Islet of Langerhans (tissue), 1 donor: Measurements from ENCODE around the gene ZC3H7B.

ENCODE experiments used
- FAIRE-seq: peaks from one replicate; lab custom pipeline; 2011; peaks lifted over from hg19 to GRCh38; lab: Jason Lieb, UNC

ZC3H7B gene

GRCh38 chr22:41332217-41332939 is 31.1 kb downstream of the ZC3H7B start:
- FAIRE-seq: no peak

- no peak for FAIRE-seq
These were observed 32.5 kb downstream of the ZC3H7B start for GRCh38 chr22:41333806-41334205.

- no peak for FAIRE-seq
These were observed 32.9 kb downstream of the ZC3H7B start for GRCh38 chr22:41334215-41334614.

GRCh38 chr22:41334951-41335635 is 33.8 kb downstream of the ZC3H7B start:
- no peak for FAIRE-seq

GRCh38 chr22:41338614-41339212 is 37.4 kb downstream of the ZC3H7B start:
- no peak for FAIRE-seq

GRCh38 chr22:41339823-41340222 is 38.5 kb downstream of the ZC3H7B start:
- no peak for FAIRE-seq

- no peak for FAIRE-seq
These were observed 39.0 kb downstream of the ZC3H7B start for GRCh38 chr22:41340357-41340756.

- FAIRE-seq: no peak
These were observed 39.7 kb downstream of the ZC3H7B start for GRCh38 chr22:41341012-41341411.

- FAIRE-seq: no peak
These were observed 40.7 kb downstream of the ZC3H7B start for GRCh38 chr22:41341990-41342389.

GRCh38 chr22:41343300-41343699 is 42.0 kb downstream of the ZC3H7B start:
- FAIRE-seq: no peak

GRCh38 chr22:41343717-41344116 is 42.4 kb downstream of the ZC3H7B start:
- FAIRE-seq: no peak

- no peak for FAIRE-seq
These were observed 43.0 kb downstream of the ZC3H7B start for GRCh38 chr22:41344189-41344788.

GRCh38 chr22:41345807-41346335 is 44.5 kb downstream of the ZC3H7B start:
- FAIRE-seq: no peak

GRCh38 chr22:41347066-41347859 is 45.9 kb downstream of the ZC3H7B start:
- no peak for FAIRE-seq

- no peak for FAIRE-seq
These were observed 47.7 kb downstream of the ZC3H7B start for GRCh38 chr22:41348964-41349484.

- FAIRE-seq: no peak
These were observed 48.8 kb downstream of the ZC3H7B start for GRCh38 chr22:41350087-41350486.

- FAIRE-seq: no peak
These were observed 49.7 kb downstream of the ZC3H7B start for GRCh38 chr22:41351011-41351410.

GRCh38 chr22:41352058-41352457 is 50.7 kb downstream of the ZC3H7B start:
- no peak for FAIRE-seq

- no peak for FAIRE-seq
These were observed 52.7 kb downstream of the ZC3H7B start for GRCh38 chr22:41353862-41354575.

- FAIRE-seq: no peak
These were observed 53.7 kb downstream of the ZC3H7B start for GRCh38 chr22:41354979-41355378.

GRCh38 chr22:41355895-41356294 is 54.6 kb downstream of the ZC3H7B start:
- FAIRE-seq: no peak
